ENCODE measurements around the gene C4orf54. TPM values are rescaled to one million over a fixed set of nuclear protein-coding genes. Genes with fewer than 3 reads are reported as not detected.

C4orf54 gene
- total and polyA plus RNA-seq, 10 donors, result 0.02 to 0.58 (median 0.22) TPM

- WGBS, 5 donors, result 49 to 81% (median 68%) methylated on average over 5 of the region's 5 CpGs
- Histone ChIP-seq H3K27me3 (replicated peaks in 1 of 7) (no peaks in the 10 kb centered on the region), H3K9me3 (no peaks in the 10 kb centered on the region), H3K36me3 (no peaks in the 10 kb centered on the region), H3K27ac (no peak overlapping the region), H3K4me3 (no peak overlapping the region), H3K4me1 (no peaks in the 10 kb centered on the region)
- no peak for TF ChIP-seq POLR2A (IDR thresholded peaks at IDR 0.05)
- TF ChIP-seq CTCF (IDR thresholded peaks at IDR 0.05 in 8 of 11, conservative IDR thresholded peaks at IDR 0.05 in 3 of 11), result no peak
- no peak for TF ChIP-seq POLR2AphosphoS5 (IDR thresholded peaks at IDR 0.05)
- DNase-seq, result no peak
- intact Hi-C loops (cut with DNase I; ENCODE audit: low total_unique reads), result no loop called here
Measured at GRCh38 chr4:99612704-99613103, 44.9 kb downstream of the C4orf54 start.

- H3K27ac ChIP-seq, result no peak overlapping the region
- no peaks in the 10 kb centered on the region for H3K9me3 ChIP-seq
- H3K4me3 ChIP-seq, result no peak overlapping the region
- intact Hi-C loops (cut with DNase I; ENCODE audit: low total_unique reads), result no loop called here
- H3K4me1 ChIP-seq, result no peaks in the 10 kb centered on the region
- no peak for DNase-seq
- WGBS, 5 donors, result 65 to 84% (median 78%) methylated on average over 3 of the region's 3 CpGs
- no peak for TF ChIP-seq POLR2A (IDR thresholded peaks at IDR 0.05)
- no peak for TF ChIP-seq POLR2AphosphoS5 (IDR thresholded peaks at IDR 0.05)
- TF ChIP-seq CTCF (IDR thresholded peaks at IDR 0.05 in 8 of 11, conservative IDR thresholded peaks at IDR 0.05 in 3 of 11), result no peak
- H3K27me3 ChIP-seq (replicated peaks in 1 of 7), result peaks cover 0 to 1% (median 0%) of the 10 kb centered on the region in 7 donors
- no peaks in the 10 kb centered on the region for H3K36me3 ChIP-seq
Measured at GRCh38 chr4:99612281-99612680, 45.3 kb downstream of the C4orf54 start.

- Histone ChIP-seq H3K9me3 (no peaks in the 10 kb centered on the region), H3K4me1 (no peaks in the 10 kb centered on the region), H3K4me3 (no peak overlapping the region), H3K27me3 (replicated peaks in 1 of 7) (peaks cover 0 to 4% (median 0%) of the 10 kb centered on the region in 7 donors), H3K36me3 (no peaks in the 10 kb centered on the region), H3K27ac (no peak overlapping the region)
- DNase-seq, result no peak
- no peak for TF ChIP-seq CTCF (IDR thresholded peaks at IDR 0.05 in 8 of 11, conservative IDR thresholded peaks at IDR 0.05 in 3 of 11)
- TF ChIP-seq POLR2A (IDR thresholded peaks at IDR 0.05), result no peak
- TF ChIP-seq POLR2AphosphoS5 (IDR thresholded peaks at IDR 0.05), result no peak
- WGBS, 5 donors, result 79 to 91% (median 82%) methylated on average over 5 of the region's 5 CpGs
- intact Hi-C loops (cut with DNase I; ENCODE audit: low total_unique reads), result no loop called here
Measured at GRCh38 chr4:99610605-99611175, 46.9 kb downstream of the C4orf54 start.

- no peak overlapping the region for H3K27ac ChIP-seq
- no peak for TF ChIP-seq CTCF (IDR thresholded peaks at IDR 0.05 in 8 of 11, conservative IDR thresholded peaks at IDR 0.05 in 3 of 11)
- TF ChIP-seq POLR2AphosphoS5 (IDR thresholded peaks at IDR 0.05), result no peak
- no peak for TF ChIP-seq POLR2A (IDR thresholded peaks at IDR 0.05)
- no peaks in the 10 kb centered on the region for H3K9me3 ChIP-seq
- no peak overlapping the region for H3K4me3 ChIP-seq
- H3K27me3 ChIP-seq (replicated peaks in 1 of 7), result peaks cover 0 to 4% (median 0%) of the 10 kb centered on the region in 7 donors
- DNase-seq, result no peak
- H3K4me1 ChIP-seq, result no peaks in the 10 kb centered on the region
- intact Hi-C loops (cut with DNase I; ENCODE audit: low total_unique reads), result no loop called here
- 85 to 97% (median 95%) methylated on average over 5 of the region's 5 CpGs for WGBS, 5 donors
- no peaks in the 10 kb centered on the region for H3K36me3 ChIP-seq
Measured at GRCh38 chr4:99608417-99608816, 49.2 kb downstream of the C4orf54 start.

Other genes with a start within 250 kb of the C4orf54 start
- gene ADH7, start 222.5 kb downstream of the C4orf54 start, total RNA-seq, result not detected
- under 1 TPM in 2 of 3 donors, not detected in 1; 0.02 to 0.06 TPM for gene ADH7, start 222.5 kb downstream of the C4orf54 start, polyA plus RNA-seq
- gene C4orf17, start 146.8 kb downstream of the C4orf54 start, total RNA-seq, result not detected
- not detected for gene C4orf17, start 146.8 kb downstream of the C4orf54 start, polyA plus RNA-seq
- 1 to 10 TPM; 4.3 to 7.8 (median 5.2) TPM for gene TRMT10A, start 93.8 kb downstream of the C4orf54 start, total RNA-seq
- gene TRMT10A, start 93.8 kb downstream of the C4orf54 start, polyA plus RNA-seq, result 1 to 10 TPM; 2.5 to 4.3 (median 3.6) TPM
- under 1 TPM in 4 of 7 donors, not detected in 3; 0.07 to 0.97 (median 0.43) TPM for gene MTTP, start 83.0 kb downstream of the C4orf54 start, total RNA-seq
- under 1 TPM; 0.09 to 0.12 (median 0.10) TPM for gene MTTP, start 83.0 kb downstream of the C4orf54 start, polyA plus RNA-seq
- gene DAPP1, start 159.0 kb upstream of the C4orf54 start, total RNA-seq, result 10 to 100 TPM; 32.2 to 49.4 (median 40.3) TPM
- gene DAPP1, start 159.0 kb upstream of the C4orf54 start, polyA plus RNA-seq, result 10 to 100 TPM; 20.0 to 27.5 (median 22.5) TPM
- 10 to 100 TPM; 22.4 to 50.1 (median 34.8) TPM for gene LAMTOR3, start 236.6 kb upstream of the C4orf54 start, total RNA-seq
- 10 to 100 TPM; 28.6 to 52.6 (median 43.8) TPM for gene LAMTOR3, start 236.6 kb upstream of the C4orf54 start, polyA plus RNA-seq